ENCODE measurements around the gene CEACAM16.

DNA sequence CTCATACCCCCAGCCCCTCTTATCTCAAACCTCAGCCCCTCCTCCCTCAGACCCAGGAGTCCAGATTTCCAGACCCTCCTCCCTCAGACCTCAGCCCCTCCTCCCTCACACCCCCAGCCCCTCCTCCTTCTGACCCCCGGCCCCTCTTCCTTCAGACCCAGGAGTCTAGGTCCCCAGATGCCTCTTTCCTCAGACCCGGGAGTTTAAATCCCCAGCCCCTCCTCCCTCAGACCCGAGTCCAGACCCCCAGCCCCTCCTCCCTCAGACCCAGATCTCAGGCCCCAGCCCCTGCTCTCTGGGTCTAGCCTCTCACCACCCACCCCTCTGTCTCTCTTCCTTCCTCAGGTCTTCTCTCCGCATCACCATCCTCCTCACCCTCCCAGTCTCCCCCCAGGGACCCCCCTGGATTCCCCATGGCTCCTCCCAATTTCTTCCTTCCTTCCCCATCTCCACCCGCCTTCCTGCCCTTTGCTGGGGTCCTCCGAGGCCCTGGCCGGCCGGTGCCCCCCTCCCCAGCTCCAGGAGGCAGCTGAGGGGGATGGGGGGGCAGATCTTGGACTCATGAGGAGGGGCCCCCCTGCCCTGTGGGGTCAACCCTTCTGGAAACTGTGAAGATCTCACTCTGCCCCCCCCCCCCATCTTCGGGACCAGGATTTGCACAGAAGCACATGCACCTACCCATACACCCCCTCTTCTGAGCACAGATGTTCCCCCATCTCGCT, 60.3 kb downstream of the CEACAM16 start:
- TF ChIP-seq, protein P1, sequence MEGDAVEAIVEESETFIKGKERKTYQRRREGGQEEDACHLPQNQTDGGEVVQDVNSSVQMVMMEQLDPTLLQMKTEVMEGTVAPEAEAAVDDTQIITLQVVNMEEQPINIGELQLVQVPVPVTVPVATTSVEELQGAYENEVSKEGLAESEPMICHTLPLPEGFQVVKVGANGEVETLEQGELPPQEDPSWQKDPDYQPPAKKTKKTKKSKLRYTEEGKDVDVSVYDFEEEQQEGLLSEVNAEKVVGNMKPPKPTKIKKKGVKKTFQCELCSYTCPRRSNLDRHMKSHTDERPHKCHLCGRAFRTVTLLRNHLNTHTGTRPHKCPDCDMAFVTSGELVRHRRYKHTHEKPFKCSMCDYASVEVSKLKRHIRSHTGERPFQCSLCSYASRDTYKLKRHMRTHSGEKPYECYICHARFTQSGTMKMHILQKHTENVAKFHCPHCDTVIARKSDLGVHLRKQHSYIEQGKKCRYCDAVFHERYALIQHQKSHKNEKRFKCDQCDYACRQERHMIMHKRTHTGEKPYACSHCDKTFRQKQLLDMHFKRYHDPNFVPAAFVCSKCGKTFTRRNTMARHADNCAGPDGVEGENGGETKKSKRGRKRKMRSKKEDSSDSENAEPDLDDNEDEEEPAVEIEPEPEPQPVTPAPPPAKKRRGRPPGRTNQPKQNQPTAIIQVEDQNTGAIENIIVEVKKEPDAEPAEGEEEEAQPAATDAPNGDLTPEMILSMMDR (IDR thresholded peaks at IDR 0.05) = no peak
- TF ChIP-seq POLR2A (IDR thresholded peaks at IDR 0.05) = no peak

Measured in Peyer's patch (tissue), 4 donors.